NCI-H187 treated with DMSO at 0.1 percent for 48 hours (cell line): ENCODE measurements around the gene NARF.
"Not testable (repeated sequence)": the region's sequence is repeated elsewhere in the genome, so short reads cannot be mapped to it uniquely, and the experiment has no call there.

Experiments used
- DNase-seq: peaks from one replicate; lab custom pipeline; 2025; lab: John Stamatoyannopoulos, UW

The NARF gene

GRCh38 chr17:82458179-82458884, at the start of gene NARF:
Gene NARF, plus strand, starts transcription at chr17:82458741. Its CDS starts 63 bp downstream, at chr17:82458804.
- peak; percentile 89 for DNase-seq

DNA sequence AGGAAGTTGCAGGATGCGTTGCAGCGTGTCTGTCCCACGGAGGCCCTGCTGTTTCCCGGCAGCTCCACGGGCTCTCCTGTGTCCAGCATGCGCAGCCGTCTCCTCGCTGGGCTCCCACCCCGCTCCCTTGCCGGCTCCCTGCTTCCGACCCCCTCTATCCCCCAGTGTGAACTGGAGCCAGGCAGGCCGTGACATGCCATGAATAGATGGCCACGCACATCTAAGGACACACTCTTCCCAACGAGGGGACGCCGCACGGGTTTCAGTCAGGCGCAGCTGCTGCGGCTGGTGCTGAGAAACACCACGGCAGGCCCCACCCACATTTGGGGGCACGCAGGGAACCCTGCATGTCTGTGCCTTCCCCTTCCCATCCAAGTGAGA, 49.6 kb upstream of the NARF start:
- no peak for DNase-seq

GRCh38 chr17:82410014-82410716, 48.4 kb upstream of the NARF start:
- DNase-seq = no peak

DNA sequence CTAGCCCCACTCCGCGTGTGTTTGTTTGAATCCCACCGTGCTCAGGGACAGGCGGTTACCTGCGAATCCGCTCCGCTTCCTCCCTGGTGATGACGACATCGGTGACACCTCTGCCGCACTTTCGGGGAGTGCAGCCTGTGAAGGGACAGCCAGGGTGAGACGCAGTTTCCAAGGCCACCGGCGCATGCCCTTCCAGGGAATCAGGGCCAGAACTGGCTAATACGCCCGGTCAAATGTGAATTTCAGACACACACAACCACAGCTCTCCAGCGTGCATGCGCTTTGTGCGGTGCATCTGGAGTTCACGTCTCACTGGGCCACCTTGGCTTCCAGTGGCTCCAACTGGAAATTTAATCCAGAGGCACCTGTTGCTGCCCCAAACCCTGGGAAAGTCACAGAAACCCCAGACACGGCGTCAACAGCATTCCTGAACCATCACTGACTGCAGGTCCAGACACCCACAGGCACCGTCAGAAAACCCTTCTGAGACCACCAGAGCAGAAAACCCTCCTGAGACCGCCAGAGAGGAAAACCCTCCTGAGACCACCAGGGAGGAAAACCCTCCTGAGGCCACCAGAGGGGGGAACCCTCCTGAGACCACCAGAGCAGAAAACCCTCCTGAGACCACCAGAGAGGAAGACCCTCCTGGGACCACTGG, 47.0 kb upstream of the NARF start:
- DNase-seq = no peak

GRCh38 chr17:82412081-82412480, 46.5 kb upstream of the NARF start:
- not testable (repeated sequence) for DNase-seq

DNA sequence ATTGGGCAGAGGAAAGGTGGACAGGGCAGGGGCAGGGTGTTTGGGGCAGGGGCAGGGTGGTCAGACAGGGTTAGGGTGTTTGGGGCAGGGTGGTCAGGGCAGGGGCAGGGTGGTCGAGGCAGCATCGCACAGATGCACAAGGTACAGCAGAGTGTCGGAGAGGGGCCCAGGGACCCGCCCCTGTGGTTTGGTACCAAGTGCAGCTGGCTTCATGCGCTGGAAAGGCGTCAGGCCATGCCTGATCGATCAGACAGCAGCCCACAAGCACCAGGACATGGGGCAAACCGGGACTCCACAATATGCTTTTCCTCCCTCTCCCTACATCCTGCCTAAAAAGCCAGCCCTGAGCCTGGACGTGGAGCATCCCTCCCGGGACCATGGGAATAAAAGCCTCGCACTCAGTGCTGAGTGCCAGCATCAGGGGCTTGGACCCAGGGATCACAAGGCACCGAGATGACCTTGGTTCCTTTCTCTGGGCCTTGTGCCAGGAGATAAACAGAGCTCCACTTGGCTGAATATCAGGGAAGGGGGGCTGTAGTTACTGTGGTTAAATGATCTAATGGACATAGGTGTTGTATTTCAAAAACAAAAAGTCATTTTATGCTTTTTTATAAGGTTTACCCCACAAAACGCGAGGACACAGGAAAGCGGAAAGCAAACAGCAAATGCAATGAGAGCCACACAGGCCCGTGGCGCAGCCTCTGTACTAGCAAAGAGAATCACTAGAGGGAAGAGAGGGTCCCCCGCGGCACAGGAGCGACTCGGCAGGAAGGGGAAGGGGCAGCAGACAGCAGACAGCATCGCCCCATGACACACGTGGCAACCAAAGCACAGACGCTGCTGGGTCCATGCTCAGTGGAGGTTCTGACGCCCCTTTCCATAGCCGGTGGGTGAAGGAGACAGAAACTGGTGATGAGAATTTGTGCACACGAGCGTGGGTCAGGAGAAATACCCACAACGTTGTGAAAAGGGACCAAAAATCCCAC, 45.7 kb upstream of the NARF start:
- DNase-seq = no peak

GRCh38 chr17:82414548-82415281, 43.8 kb upstream of the NARF start:
- no peak for DNase-seq

GRCh38 chr17:82415336-82415735, 43.2 kb upstream of the NARF start:
- no peak for DNase-seq

- DNase-seq = no peak
These were observed 42.8 kb upstream of the NARF start for GRCh38 chr17:82415786-82416185.

DNA sequence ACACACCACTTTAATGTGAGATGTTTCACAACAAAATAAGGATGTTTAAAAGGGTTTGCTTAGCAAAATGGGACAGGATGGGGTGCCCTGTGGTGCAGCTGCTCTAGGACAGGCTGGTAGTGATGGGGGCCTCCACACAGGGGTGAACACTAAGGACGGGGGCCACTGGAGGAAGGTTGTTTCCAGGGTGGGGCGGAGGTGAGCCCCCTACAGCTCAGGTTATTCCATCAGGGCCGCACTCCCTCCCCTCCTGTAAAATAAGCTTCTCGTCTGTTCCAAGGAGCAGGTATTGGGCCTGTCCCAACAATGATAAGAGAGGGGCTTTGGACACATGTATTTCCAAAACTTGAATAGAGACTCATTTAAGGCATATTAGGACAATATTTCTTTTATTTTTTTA, 42.3 kb upstream of the NARF start:
- DNase-seq = no peak

DNA sequence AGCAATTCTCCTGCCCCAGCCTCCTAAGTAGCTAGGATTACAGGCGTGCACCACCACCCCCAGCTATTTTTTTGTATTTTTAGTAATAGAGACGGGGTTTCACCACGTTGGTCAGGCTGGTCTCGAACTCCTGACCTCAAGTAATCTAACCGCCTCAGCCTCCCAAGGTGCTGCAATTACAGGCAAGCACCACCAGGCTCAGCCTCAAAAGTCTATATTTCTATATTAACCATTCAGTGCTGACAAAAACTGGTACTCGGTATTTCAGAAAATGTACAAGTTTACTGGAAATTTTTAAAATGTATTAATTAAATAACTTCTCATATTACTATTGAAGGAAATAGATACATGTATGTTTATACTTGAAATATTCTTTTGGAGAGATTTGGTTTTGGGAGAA, 41.8 kb upstream of the NARF start:
- DNase-seq = no peak

DNA sequence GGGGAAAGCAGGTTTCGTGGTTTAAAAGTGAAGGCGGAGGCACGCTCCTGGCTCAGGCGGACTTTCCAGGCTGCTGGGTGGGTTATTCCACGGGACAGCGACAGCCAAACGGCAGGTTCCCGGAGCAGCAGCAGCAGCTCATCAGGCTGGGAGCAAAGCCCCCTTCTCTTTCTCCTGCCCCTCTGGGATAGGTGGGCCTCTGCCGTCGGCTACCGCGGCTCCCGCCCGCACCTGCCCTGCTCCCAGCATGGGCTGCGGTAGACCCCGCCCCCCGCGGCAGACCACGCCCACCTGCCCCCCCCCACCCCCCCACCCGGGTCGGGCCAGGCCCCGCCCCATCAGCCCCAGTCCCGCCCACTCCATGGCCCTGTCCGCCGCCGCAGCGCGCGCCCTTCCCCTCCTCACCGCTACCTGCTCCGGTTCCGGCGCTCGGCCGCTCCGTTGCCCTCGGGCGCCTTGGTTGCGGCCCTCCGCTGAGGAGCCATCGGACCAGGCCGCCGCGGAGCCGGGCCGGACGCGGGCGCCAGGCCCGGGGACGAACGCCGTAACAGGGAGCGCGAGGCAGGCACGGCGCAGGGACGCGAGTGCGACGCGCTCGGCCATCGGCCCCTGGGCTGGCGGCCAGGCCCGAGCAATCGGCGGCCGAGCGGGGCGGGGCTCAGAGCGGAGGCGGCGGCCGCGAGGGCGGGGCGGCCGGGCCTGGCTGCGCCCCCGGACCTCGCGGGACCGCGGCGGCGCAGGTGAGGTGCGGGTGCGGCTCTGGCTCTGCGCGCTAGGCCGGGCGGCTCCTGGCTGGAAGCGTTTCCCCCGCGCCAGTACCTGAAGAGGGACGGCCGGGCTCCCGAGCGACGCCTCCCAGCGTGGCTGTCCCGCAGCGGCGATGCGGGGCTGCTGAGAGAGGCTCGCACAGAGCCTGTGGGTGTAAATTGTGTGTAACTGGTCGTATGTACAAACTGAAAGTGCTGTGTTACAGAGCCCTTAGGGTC, 40.2 kb upstream of the NARF start, which contains the start of the genes HEXD and OGFOD3:
HEXD (plus strand) TSS at position 347 of the 986 bp plus-strand sequence. CDS start 1,453 bp downstream, outside the sequence.
OGFOD3 (minus strand) TSS at position 586 of the 986 bp plus-strand sequence; CDS start at position 485, 101 bp downstream.
- DNase-seq = peak; percentile 28

DNA sequence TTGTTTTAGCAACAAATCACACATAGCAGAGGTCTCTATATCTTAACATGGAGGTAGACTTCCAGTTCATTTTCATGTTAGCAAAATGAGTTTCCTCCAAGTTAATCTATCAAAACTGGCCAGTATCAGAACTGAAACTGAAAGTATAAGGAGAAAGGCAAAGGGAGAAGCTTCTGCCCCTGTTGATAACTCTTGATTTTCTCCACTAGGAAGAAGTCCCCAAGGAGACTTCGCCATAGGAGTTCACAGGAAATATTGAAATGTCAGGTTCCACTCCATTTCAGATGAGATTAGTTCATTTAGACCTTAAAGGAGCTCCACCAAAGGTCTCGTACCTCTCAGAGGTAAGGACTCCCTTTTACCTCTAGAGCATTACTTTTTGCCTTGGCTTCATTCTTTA, 39.0 kb upstream of the NARF start:
- DNase-seq = no peak

- no peak for DNase-seq
These were observed 34.3 kb upstream of the NARF start for GRCh38 chr17:82424001-82424862.

DNA sequence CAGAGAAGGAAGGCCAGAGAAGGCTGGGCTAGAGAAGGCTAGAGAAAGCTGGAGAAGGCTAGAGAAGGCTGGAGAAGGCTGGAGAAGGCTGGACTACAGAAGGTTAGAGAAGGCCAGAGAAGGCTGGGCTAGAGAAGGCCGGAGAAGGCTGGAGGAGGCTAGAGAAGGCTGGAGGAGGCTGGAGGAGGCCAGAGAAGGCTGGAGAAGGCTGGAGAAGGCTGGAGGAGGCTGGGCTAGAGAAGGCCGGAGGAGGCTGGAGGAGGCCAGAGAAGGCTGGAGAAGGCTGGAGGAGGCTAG, 33.7 kb upstream of the NARF start:
- DNase-seq = no peak

GRCh38 chr17:82428546-82428945, 30.0 kb upstream of the NARF start:
- DNase-seq = no peak

GRCh38 chr17:82429824-82430223, 28.7 kb upstream of the NARF start:
- DNase-seq = no peak

- no peak for DNase-seq
These were observed 26.5 kb upstream of the NARF start for GRCh38 chr17:82432017-82432416.
